K562 (cell line): ENCODE measurements around the gene GATC. TPM values are rescaled to one million over a fixed set of nuclear protein-coding genes. Genes with fewer than 3 reads are reported as not detected.
A peak's percentile ranks its signal among the peaks of the same experiment; 100 is the strongest.

Experiments
- CBX3 ChIP-seq, 2 experiments: IDR thresholded peaks; 1 replicate in 1 of 2; 2 replicates in 1 of 2; pipeline ENCODE4 v1.6.1; 2012; ENCODE audit warnings: inconsistent platforms in 2 of 2, low read length in 2 of 2, borderline replicate concordance in 1 of 2, control low read depth in 1 of 2
- ETV6 ChIP-seq, 3 experiments: fragments of 150-350 bp in 1 of 3; sonication (generic) in 1 of 3; formaldehyde crosslinking in 1 of 3; IDR thresholded peaks; 2 replicates each; pipeline versions ENCODE4 v1.6.1 to v1.8.0; 2014 to 2022; ENCODE audit warnings: borderline replicate concordance in 2 of 3, low read depth in 2 of 3, antibody characterized with exemption in 1 of 3, low read length in 1 of 3, mild to moderate bottlenecking in 1 of 3, missing genetic modification reagents in 1 of 3
- FOXJ2 ChIP-seq: fragments of 200-800 bp; sonication (Bioruptor generic); IDR thresholded peaks from 2 replicates; pipeline ENCODE4 v1.6.1; 2016; ENCODE audit warnings: missing genetic modification characterization, missing compliant biosample characterization
- KAT8 ChIP-seq: fragments of 450-650 bp; IDR thresholded peaks from 2 replicates; pipeline ENCODE4 v1.6.1; 2016; ENCODE audit warnings: low read depth, mild to moderate bottlenecking
- NFIX ChIP-seq: fragments of 250-450 bp; sonication (Bioruptor Pico); IDR thresholded peaks from 2 replicates; pipeline ENCODE4 v1.4.0; 2020; ENCODE audit warnings: low read depth, mild to moderate bottlenecking, moderate library complexity
- NR2C2 ChIP-seq, 2 experiments: fragments of 200-800 bp in 1 of 2; sonication (Bioruptor generic) in 1 of 2; sonication (generic) in 1 of 2; formaldehyde crosslinking in 1 of 2; IDR thresholded peaks; 2 replicates each; pipeline versions ENCODE4 v1.6.1 to v1.8.0; 2016 to 2022; ENCODE audit warnings: mild to moderate bottlenecking in 1 of 2, missing compliant biosample characterization in 1 of 2, missing genetic modification characterization in 1 of 2, missing genetic modification reagents in 1 of 2
- NR3C1 ChIP-seq: sonication (generic); formaldehyde crosslinking; IDR thresholded peaks from 2 replicates; pipeline ENCODE4 v1.8.1; 2022; ENCODE audit warnings: missing genetic modification reagents
- POLR2A ChIP-seq: fragments of 450-650 bp; conservative IDR thresholded peaks from 2 replicates; pipeline ENCODE4 v1.6.1; 2016
- POLR2AphosphoS2 ChIP-seq: IDR thresholded peaks from 2 replicates; pipeline ENCODE4 v1.6.1; 2012; ENCODE audit warnings: low read length, improper control_type of control experiment
- RBFOX2 ChIP-seq: fragments of 200-400 bp; formaldehyde crosslinking; IDR thresholded peaks from 2 replicates; pipeline ENCODE4 v1.6.1; 2017; ENCODE audit warnings: low read depth, mild to moderate bottlenecking, low read length, moderate library complexity
- RBM17 ChIP-seq: fragments of 200-400 bp; formaldehyde crosslinking; IDR thresholded peaks from 2 replicates; pipeline ENCODE4 v1.6.1; 2017; ENCODE audit warnings: low read depth, mild to moderate bottlenecking, low read length, borderline replicate concordance
- SRSF9 ChIP-seq: fragments of 200-400 bp; formaldehyde crosslinking; IDR thresholded peaks from 2 replicates; pipeline ENCODE4 v1.6.1; 2017; ENCODE audit warnings: low read depth, low read length, borderline replicate concordance
- SUPT5H ChIP-seq: fragments of 450-650 bp; IDR thresholded peaks from 2 replicates; pipeline ENCODE4 v1.6.1; 2016
- ZNF431 ChIP-seq: sonication (generic); formaldehyde crosslinking; IDR thresholded peaks from 2 replicates; pipeline ENCODE4 v1.8.0; 2022; ENCODE audit warnings: mild to moderate bottlenecking, missing genetic modification reagents
- ZNF77 ChIP-seq: fragments of 250-450 bp; sonication (Bioruptor Pico); IDR thresholded peaks from 2 replicates; pipeline ENCODE4 v1.5.0; 2020
- polyA plus RNA-seq, 8 experiments: library from polyadenylated mRNA; depleted of rRNA in 4 of 8; stranded (reverse) in 5 of 8; unstranded in 3 of 8; fragments of >200 nt; fragmentation: Nextera tagmentation in 2 of 8; fragmentation: Illumina TruSeq in 1 of 8; extraction: Ambion mirVana in 2 of 8; extraction: Trizol in 1 of 8; gene quantifications; 2 replicates each; pipeline versions ENCODE4 v1.2.1 to v1.2.3, GENCODE V29; 2011 to 2014; ENCODE audit warnings: inconsistent platforms in 1 of 8, missing spikeins in 1 of 8
- total RNA-seq, 7 experiments: library from RNA; depleted of rRNA in 6 of 7; stranded (reverse); fragments of >200 nt in 6 of 7; fragmentation: Illumina TruSeq in 2 of 7; extraction: Trizol in 2 of 7; gene quantifications; 2 replicates each; pipeline versions ENCODE4 v1.2.1 to v1.2.3, GENCODE V29; 2011 to 2021; ENCODE audit warnings: low replicate concordance in 1 of 7
- TF ChIP-seq, protein P1 (sequence below), 2 experiments: fragments of 150-350 bp in 1 of 2; IDR thresholded peaks; 2 replicates each; pipeline ENCODE4 v1.6.1; 2012 to 2016; ENCODE audit warnings: low read depth in 2 of 2, low read length in 2 of 2, mild to moderate bottlenecking in 1 of 2, moderate library complexity in 1 of 2
- TF ChIP-seq, protein P2 (sequence below), 2 experiments: fragments of 450-650 bp in 1 of 2; sonication (generic) in 1 of 2; formaldehyde crosslinking in 1 of 2; IDR thresholded peaks in 1 of 2; conservative IDR thresholded peaks in 1 of 2; 2 replicates each; pipeline versions ENCODE4 v1.6.1 to v1.8.1; 2016 to 2023; ENCODE audit warnings: mild to moderate bottlenecking in 2 of 2, moderate library complexity in 2 of 2, inconsistent platforms in 1 of 2, missing genetic modification reagents in 1 of 2
- TF ChIP-seq, protein P3 (sequence below), 2 experiments: IDR thresholded peaks; 2 replicates each; pipeline ENCODE4 v1.6.1; 2011; ENCODE audit warnings: borderline replicate concordance in 1 of 2, control low read depth in 1 of 2, low read depth in 1 of 2, low read length in 1 of 2, mild to moderate bottlenecking in 1 of 2, mixed read lengths in 1 of 2, moderate library complexity in 1 of 2; ENCODE audit not compliant: insufficient read depth in 1 of 2, insufficient read length in 1 of 2, poor library complexity in 1 of 2, severe bottlenecking in 1 of 2; ENCODE audit errors: extremely low read depth in 1 of 2
- TF ChIP-seq, protein P4 (sequence below): fragments of 450-650 bp; formaldehyde crosslinking; IDR thresholded peaks from 2 replicates; pipeline ENCODE4 v1.4.0; 2020; ENCODE audit warnings: mild to moderate bottlenecking, moderate library complexity

The GATC gene
- total and polyA plus RNA-seq, 9 of the 15 experiments (the other 6 are each of a cell fraction or from before 2014, with no cell fraction given) = 5.8 to 52.6 (median 28.2) TPM

DNA sequence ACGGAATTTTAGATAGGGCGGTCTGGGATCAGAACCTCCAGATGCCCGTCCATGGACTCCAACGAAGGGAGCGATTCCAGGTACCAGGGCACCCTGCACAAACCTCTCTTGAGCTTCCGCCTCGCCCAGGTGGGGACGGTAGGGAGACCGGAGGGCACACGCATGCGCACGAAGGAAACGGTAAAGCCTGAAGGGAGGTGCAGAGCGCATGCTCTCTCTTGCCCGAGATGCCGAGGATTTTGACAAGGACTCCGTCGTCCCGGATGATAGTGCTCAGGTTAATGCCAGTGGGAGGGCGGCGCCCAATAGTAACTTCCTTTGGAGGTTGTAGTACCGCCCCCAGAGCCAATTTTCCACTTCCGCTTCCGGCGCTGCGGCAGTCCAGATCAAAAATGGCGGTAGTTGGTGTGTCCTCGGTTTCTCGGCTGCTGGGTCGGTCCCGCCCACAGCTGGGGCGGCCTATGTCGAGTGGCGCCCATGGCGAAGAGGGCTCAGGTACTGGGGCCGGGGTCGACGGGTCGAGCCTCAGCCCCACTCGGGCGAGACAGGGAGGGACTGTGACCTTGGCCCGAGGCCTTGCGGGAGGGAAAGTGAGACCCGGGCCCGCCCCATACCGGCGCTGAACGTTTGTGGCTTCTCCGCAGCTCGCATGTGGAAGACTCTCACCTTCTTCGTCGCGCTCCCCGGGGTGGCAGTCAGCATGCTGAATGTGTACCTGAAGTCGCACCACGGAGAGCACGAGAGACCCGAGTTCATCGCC lies 8.3 kb upstream of the GATC start, which contains the start of gene COX6A1 (continued):
- TF ChIP-seq, protein P1, sequence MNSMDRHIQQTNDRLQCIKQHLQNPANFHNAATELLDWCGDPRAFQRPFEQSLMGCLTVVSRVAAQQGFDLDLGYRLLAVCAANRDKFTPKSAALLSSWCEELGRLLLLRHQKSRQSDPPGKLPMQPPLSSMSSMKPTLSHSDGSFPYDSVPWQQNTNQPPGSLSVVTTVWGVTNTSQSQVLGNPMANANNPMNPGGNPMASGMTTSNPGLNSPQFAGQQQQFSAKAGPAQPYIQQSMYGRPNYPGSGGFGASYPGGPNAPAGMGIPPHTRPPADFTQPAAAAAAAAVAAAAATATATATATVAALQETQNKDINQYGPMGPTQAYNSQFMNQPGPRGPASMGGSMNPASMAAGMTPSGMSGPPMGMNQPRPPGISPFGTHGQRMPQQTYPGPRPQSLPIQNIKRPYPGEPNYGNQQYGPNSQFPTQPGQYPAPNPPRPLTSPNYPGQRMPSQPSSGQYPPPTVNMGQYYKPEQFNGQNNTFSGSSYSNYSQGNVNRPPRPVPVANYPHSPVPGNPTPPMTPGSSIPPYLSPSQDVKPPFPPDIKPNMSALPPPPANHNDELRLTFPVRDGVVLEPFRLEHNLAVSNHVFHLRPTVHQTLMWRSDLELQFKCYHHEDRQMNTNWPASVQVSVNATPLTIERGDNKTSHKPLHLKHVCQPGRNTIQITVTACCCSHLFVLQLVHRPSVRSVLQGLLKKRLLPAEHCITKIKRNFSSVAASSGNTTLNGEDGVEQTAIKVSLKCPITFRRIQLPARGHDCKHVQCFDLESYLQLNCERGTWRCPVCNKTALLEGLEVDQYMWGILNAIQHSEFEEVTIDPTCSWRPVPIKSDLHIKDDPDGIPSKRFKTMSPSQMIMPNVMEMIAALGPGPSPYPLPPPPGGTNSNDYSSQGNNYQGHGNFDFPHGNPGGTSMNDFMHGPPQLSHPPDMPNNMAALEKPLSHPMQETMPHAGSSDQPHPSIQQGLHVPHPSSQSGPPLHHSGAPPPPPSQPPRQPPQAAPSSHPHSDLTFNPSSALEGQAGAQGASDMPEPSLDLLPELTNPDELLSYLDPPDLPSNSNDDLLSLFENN (IDR thresholded peaks at IDR 0.05; ENCODE audit: low read depth in 2 of 2, low read length in 2 of 2) = 0 out of 4 replicates have a peak, but pooled peaks of 1 of the 2 experiments have one; percentile 43
- TF ChIP-seq POLR2A = peak; percentile 94
- no peak for TF ChIP-seq RBM17
- TF ChIP-seq, protein P2, sequence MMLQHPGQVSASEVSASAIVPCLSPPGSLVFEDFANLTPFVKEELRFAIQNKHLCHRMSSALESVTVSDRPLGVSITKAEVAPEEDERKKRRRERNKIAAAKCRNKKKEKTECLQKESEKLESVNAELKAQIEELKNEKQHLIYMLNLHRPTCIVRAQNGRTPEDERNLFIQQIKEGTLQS (IDR thresholded peaks at IDR 0.05) = no peak
- TF ChIP-seq, protein P2 (CRISPR knock-in tag; conservative IDR thresholded peaks at IDR 0.05) = no peak
- TF ChIP-seq NR2C2 (CRISPR knock-in tag; IDR thresholded peaks at IDR 0.05) = peak; percentile 48; the same call in 1 of the 2 replicates
- TF ChIP-seq NR2C2 (tag; IDR thresholded peaks at IDR 0.05) = peak; percentile 90
- TF ChIP-seq ZNF431 (CRISPR knock-in tag) = no peak
- TF ChIP-seq RBFOX2 = peak; percentile 95
- TF ChIP-seq, protein P3, sequence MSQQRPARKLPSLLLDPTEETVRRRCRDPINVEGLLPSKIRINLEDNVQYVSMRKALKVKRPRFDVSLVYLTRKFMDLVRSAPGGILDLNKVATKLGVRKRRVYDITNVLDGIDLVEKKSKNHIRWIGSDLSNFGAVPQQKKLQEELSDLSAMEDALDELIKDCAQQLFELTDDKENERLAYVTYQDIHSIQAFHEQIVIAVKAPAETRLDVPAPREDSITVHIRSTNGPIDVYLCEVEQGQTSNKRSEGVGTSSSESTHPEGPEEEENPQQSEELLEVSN (IDR thresholded peaks at IDR 0.05; ENCODE audit: borderline replicate concordance in 1 of 2, extremely low read depth in 1 of 2, insufficient read depth in 1 of 2, insufficient read length in 1 of 2, low read depth in 1 of 2, low read length in 1 of 2, poor library complexity in 1 of 2, severe bottlenecking in 1 of 2) = peak; percentile 38 to 58
- TF ChIP-seq ZNF77 (CRISPR knock-in tag) = no peak
- no peak for TF ChIP-seq ETV6 (IDR thresholded peaks at IDR 0.05; ENCODE audit: borderline replicate concordance in 1 of 2, low read depth in 2 of 2, low read length in 1 of 2)
- no peak for TF ChIP-seq ETV6 (CRISPR knock-in tag; IDR thresholded peaks at IDR 0.05; ENCODE audit: borderline replicate concordance)
- no peak for TF ChIP-seq SRSF9
- no peak for TF ChIP-seq CBX3 (IDR thresholded peaks at IDR 0.05; ENCODE audit: borderline replicate concordance in 1 of 2, low read length in 2 of 2)
- no peak for TF ChIP-seq NR3C1 (CRISPR knock-in tag)
- no peak for TF ChIP-seq KAT8
- no peak for TF ChIP-seq NFIX
- TF ChIP-seq SUPT5H = peak; percentile 95
- TF ChIP-seq, protein P4, sequence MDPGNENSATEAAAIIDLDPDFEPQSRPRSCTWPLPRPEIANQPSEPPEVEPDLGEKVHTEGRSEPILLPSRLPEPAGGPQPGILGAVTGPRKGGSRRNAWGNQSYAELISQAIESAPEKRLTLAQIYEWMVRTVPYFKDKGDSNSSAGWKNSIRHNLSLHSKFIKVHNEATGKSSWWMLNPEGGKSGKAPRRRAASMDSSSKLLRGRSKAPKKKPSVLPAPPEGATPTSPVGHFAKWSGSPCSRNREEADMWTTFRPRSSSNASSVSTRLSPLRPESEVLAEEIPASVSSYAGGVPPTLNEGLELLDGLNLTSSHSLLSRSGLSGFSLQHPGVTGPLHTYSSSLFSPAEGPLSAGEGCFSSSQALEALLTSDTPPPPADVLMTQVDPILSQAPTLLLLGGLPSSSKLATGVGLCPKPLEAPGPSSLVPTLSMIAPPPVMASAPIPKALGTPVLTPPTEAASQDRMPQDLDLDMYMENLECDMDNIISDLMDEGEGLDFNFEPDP = no peak
- no peak for TF ChIP-seq FOXJ2 (tag)
- TF ChIP-seq POLR2AphosphoS2 = peak; percentile 78; the same call in 1 of the 2 replicates
